ENCODE measurements around the gene MIX23. TPM values are rescaled to one million over a fixed set of nuclear protein-coding genes. Genes with fewer than 3 reads are reported as not detected.
"Not testable (repeated sequence)": the region's sequence is repeated elsewhere in the genome, so short reads cannot be mapped to it uniquely, and the experiment has no call there.

MIX23 gene
- total RNA-seq, 1 donor: 16.1 TPM

DNA sequence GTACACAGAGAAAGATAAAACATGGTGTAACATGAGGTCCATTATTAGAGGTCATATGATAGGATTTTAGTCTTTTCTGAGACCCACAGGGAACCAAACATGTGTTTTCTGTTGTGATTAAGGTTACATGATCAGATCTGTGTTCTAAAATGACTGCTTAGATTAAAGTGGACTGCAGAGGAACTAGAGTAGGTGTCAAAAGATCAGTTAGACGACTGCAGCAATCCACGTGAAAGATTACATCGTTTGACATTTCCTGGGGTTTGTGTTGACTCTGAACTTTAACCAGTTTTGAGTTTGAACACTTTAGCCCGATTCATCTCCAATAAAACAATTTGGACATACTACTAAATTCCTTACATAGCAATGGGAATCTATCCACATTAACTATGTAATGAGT, 5.1 kb downstream of the MIX23 start:
- Histone ChIP-seq H3K4me3 (ENCODE audit: low read length) (no peak overlapping the region), H3K9me3 (ENCODE audit: low read depth, low read length) (no peaks in the 10 kb centered on the region), H3K27me3 (ENCODE audit: insufficient read depth, low read length) (no peaks in the 10 kb centered on the region), H3K4me1 (ENCODE audit: insufficient read depth, low read length) (peaks cover 10% of the 10 kb centered on the region)

DNA sequence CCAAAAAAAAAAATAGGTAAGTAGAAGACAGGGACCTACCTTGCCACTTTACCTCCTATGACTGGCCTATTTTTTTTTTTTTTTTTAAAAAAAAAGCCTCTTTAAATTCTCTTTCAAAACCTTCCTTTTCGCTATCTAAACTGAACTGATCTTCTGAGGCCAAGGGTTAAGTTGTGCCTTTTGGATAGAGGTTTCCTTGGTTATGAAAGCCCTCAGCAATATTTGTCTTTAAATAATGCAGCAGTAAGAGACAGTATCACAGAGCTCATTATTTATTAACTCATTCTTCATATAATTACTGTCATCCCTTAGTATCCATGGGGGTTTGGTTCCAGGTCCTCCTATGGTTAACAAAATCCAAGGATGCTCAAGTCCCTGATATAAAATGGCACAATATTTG, 9.0 kb downstream of the MIX23 start:
- Histone ChIP-seq H3K27me3 (ENCODE audit: insufficient read depth, low read length) (no peaks in the 10 kb centered on the region), H3K4me1 (ENCODE audit: insufficient read depth, low read length) (peaks cover 13% of the 10 kb centered on the region), H3K9me3 (ENCODE audit: low read depth, low read length) (no peaks in the 10 kb centered on the region), H3K4me3 (ENCODE audit: low read length) (no peak overlapping the region)

DNA sequence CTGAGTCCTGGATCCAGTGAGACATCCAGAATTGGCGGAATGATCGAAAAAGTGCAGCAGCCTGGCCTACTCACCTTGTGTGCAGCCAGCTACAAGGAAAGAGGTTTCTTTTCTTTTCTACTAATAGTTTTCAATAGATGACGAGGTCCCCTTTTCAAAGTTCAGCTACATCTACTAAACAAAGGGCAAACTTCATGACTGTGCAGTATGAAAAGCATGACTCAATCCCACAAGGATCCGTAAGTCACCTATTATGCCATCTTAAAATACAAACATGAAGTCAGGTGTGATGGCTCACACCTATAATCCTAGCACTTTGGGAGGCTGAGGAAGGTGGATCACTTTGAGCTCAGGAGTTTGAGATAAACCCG, 16.7 kb downstream of the MIX23 start:
- Histone ChIP-seq H3K9me3 (ENCODE audit: low read depth, low read length) (no peaks in the 10 kb centered on the region), H3K4me3 (ENCODE audit: low read length) (no peak overlapping the region), H3K27me3 (ENCODE audit: insufficient read depth, low read length) (no peaks in the 10 kb centered on the region), H3K4me1 (ENCODE audit: insufficient read depth, low read length) (peaks cover 12% of the 10 kb centered on the region)

DNA sequence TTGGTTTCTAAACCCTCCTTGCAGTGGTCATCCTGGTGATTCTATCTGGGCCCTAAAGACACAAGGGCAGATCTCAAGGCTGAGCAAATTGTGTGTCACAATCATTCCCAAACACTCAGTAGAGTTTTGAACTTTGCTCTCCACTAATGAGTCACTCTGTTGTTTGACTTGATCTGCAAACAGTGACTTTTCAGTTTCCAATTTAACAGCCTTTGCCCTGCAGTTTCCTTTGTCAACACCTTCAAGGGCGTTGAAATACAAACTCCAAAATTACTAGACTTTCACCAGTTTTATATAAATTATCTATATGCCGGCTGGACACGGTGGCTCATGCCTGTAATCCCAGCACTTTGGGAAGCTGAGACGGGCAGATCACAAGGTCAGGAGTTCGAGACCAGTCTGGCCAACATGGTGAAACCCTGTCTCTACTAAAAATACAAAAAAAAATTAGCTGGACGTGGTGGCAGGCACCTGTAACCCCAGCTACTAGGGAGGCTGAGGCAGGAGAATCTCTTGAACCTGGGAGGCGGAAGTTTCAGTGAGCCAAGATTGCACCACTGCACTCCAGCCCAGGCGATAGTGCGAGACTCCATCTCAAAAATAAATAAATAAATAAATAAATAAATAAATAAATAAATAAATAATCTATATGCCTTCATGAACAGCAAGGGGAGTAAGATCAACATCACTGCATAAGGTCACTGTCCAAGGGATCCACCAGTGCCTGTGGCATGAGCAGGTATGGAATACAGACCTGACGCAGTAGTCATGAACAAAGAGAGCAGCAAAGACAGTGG, 17.3 kb downstream of the MIX23 start:
- not testable (repeated sequence) for H3K4me1 ChIP-seq (ENCODE audit: insufficient read depth, low read length); H3K9me3 ChIP-seq (ENCODE audit: low read depth, low read length); H3K4me3 ChIP-seq (ENCODE audit: low read length); H3K27me3 ChIP-seq (ENCODE audit: insufficient read depth, low read length)

DNA sequence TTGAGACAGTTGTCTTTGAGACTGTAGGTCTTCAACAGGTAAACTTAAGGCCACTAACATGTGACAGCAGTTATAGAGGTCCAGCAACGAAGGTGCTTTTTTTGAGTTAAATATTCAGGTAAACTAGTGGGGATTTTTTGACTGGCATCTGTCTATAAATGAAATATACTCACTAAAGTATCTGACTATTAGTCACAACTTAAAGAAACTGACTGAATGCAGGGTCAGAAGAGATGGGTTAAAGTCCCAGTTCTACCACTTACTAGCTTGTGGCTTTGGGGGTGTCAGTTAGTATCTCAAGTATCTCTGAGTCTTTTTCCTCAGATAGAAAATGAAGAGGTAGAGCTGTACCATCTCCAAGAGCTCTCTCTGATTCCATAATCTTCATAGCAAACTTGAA, 18.0 kb downstream of the MIX23 start:
- H3K9me3 ChIP-seq (ENCODE audit: low read depth, low read length): no peaks in the 10 kb centered on the region
- peaks cover under 1% of the 10 kb centered on the region for H3K4me1 ChIP-seq (ENCODE audit: insufficient read depth, low read length)
- H3K4me3 ChIP-seq (ENCODE audit: low read length): no peak overlapping the region
- no peaks in the 10 kb centered on the region for H3K27me3 ChIP-seq (ENCODE audit: insufficient read depth, low read length)

DNA sequence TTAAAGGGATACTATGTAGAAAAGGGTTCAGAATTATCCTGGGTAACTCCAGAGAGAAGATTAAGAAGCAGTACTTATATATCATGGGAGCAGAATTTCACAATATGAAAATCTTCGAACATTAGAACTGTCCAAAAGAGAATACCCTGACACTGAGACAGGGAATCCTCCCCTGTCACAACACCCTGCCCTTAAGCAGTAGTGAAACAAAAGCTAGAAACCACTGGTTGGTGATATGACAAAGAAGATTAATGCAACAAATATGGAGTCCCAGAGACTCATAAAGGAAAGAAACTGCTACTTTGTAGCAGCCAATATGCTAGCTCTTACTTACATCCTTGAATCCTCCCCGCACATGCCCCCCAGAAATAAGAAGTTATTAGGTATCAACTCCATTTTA, 18.5 kb downstream of the MIX23 start:
- H3K4me1 ChIP-seq (ENCODE audit: insufficient read depth, low read length): no peaks in the 10 kb centered on the region
- no peaks in the 10 kb centered on the region for H3K9me3 ChIP-seq (ENCODE audit: low read depth, low read length)
- no peaks in the 10 kb centered on the region for H3K27me3 ChIP-seq (ENCODE audit: insufficient read depth, low read length)
- no peak overlapping the region for H3K4me3 ChIP-seq (ENCODE audit: low read length)

DNA sequence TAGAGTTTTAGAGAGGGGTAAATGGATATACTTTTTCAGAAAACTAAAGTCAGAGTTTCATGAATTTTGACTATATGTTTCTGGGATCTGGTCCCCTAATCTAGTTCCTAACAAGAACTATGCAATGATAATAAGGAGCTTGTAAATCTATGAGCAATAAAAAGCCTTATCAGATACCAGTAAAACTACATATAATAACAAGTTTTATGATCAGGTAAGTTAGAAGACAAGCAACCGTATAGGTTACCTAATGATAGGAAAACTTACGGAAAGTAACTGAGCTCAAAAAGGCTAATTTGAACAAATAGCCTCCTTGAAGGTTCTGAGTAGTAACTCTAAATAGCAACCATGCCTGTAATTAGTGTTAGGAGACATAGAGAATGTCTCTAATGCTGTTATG, 21.0 kb downstream of the MIX23 start:
- Histone ChIP-seq H3K4me1 (ENCODE audit: insufficient read depth, low read length) (peaks cover 6% of the 10 kb centered on the region), H3K4me3 (ENCODE audit: low read length) (no peak overlapping the region), H3K27me3 (ENCODE audit: insufficient read depth, low read length) (no peaks in the 10 kb centered on the region), H3K9me3 (ENCODE audit: low read depth, low read length) (no peaks in the 10 kb centered on the region)

DNA sequence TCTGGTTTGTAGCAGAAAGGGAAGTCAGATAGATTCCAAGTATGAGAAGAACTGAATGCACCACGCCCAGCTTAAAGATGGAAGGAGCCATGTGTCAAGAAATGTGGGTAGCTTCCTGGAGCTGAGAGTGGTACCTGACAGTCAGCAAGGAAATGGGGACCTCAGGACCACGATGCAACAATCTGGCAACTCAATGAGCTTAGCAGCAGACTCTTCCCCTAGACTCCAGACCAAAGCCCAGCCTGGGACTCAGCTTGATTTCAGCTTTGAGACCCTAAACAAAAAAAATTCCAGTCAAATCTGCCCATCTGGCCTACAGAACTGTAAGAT, 24.4 kb downstream of the MIX23 start:
- Histone ChIP-seq H3K9me3 (ENCODE audit: low read depth, low read length) (no peaks in the 10 kb centered on the region), H3K4me3 (ENCODE audit: low read length) (no peak overlapping the region), H3K27me3 (ENCODE audit: insufficient read depth, low read length) (no peaks in the 10 kb centered on the region), H3K4me1 (ENCODE audit: insufficient read depth, low read length) (peaks cover 20% of the 10 kb centered on the region)

DNA sequence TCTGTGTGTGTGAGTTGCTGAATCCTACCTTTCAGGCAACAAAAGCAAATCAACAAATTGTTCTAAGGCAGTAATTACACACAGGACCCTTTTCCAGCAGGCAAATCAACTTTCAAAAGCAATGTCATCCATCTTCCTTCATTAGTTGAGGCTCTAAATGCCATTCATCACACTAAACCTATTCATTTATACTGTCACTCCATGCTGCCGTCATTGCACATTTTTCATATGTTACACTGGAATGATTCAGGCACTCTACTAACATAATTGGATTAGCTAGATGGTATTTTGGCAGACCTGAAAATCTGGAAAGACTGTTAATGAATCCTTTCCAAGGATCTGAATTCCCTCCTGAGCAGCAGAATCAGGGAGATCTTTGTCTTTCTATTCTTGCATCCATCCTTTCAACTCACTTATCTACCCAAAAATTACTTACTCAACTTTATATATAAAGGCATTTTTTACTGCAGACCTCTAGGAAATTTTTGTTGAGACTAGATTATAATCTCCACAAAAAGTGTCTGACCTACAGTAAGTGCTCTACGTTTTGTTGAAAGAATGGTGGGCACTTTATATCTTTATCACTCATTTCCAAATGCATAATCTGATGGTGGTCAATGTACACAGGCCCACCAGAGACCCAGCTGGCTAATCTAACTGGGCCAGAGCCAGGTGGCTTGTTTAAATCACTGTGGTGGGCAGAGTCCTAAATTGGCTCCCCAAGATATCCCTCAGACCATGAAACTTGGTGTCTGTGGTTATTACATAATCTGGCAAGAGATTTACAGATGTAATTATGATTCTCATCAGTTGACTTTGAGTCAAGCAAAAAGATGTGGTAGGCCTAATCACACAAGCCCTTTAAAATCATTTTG, 25.0 kb downstream of the MIX23 start:
- H3K4me1 ChIP-seq (ENCODE audit: insufficient read depth, low read length): peaks cover 20% of the 10 kb centered on the region
- H3K9me3 ChIP-seq (ENCODE audit: low read depth, low read length): no peaks in the 10 kb centered on the region
- no peaks in the 10 kb centered on the region for H3K27me3 ChIP-seq (ENCODE audit: insufficient read depth, low read length)
- no peak overlapping the region for H3K4me3 ChIP-seq (ENCODE audit: low read length)

DNA sequence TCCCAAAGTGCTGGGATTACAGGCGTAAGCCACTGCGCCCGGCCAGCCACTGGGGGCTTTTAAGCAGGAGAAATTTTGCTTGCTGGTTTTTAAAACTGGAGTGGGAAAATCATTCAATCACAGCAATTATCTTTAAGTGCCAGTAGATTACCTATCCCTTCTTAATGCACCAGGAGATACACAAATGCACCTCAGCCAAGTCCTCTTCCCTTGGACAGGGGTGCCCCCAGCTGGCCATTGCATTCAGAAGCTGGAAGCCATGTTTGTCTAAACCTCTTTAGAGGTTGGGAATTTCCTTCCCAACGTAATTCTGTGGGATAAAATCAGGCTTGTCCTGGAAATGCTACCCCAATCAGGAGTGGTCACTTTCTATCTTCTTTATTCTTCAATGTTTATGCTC, 26.6 kb downstream of the MIX23 start:
- no peaks in the 10 kb centered on the region for H3K9me3 ChIP-seq (ENCODE audit: low read depth, low read length)
- H3K27me3 ChIP-seq (ENCODE audit: insufficient read depth, low read length): no peaks in the 10 kb centered on the region
- no peak overlapping the region for H3K4me3 ChIP-seq (ENCODE audit: low read length)
- peaks cover 20% of the 10 kb centered on the region for H3K4me1 ChIP-seq (ENCODE audit: insufficient read depth, low read length)

DNA sequence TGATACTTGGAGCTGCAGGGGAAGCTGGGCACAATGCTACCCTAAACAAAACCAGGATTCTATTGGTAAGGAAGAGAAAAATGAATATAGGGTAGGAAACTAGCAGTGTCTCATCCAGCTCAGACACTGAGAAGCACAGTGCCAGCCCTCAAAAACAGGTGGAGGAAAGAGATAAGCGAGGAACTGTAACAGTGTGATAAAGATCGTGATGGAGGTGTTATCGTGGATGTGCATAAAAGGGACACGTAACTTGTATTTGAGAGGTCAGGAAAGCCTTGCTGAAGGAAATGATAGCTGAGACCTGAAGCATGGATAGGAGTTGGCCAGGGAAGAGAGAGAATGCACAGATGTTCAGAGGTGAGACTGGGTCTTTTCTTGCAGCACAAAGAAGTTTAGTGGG, 27.4 kb downstream of the MIX23 start:
- no peaks in the 10 kb centered on the region for H3K9me3 ChIP-seq (ENCODE audit: low read depth, low read length)

DNA sequence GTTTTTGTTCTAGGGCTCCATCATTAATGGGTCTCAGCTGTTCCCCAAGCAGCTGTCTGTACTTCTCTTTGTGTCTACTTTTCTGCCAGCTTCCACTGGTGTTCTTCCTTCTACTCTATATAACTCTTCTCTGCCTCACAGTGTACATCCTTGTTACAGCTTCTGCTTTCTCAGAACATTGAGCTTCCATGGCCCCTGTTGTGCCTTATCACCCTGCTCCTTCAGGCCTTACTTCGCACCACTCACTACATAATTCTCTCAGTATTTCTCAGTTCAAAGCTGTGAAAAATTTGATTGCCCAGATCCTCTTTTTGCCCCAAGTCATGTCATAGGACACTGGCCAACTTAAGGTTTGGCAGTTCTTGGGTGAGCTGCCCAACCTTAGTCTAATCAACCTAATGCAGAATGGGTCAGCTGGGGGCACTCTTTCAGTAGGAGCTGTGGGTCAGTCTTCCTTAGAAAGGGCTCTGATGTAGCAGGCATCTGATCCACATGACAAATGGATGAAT, 29.1 kb downstream of the MIX23 start:
- Histone ChIP-seq H3K4me3 (ENCODE audit: low read length) (no peak overlapping the region), H3K9me3 (ENCODE audit: low read depth, low read length) (no peaks in the 10 kb centered on the region), H3K4me1 (ENCODE audit: insufficient read depth, low read length) (peaks cover 20% of the 10 kb centered on the region), H3K27me3 (ENCODE audit: insufficient read depth, low read length) (no peaks in the 10 kb centered on the region)

More for the DNA sequence above, 27.4 kb downstream of the MIX23 start:
- Histone ChIP-seq H3K27me3 (ENCODE audit: insufficient read depth, low read length) (no peaks in the 10 kb centered on the region), H3K4me3 (ENCODE audit: low read length) (no peak overlapping the region), H3K4me1 (ENCODE audit: insufficient read depth, low read length) (peaks cover 20% of the 10 kb centered on the region)

DNA sequence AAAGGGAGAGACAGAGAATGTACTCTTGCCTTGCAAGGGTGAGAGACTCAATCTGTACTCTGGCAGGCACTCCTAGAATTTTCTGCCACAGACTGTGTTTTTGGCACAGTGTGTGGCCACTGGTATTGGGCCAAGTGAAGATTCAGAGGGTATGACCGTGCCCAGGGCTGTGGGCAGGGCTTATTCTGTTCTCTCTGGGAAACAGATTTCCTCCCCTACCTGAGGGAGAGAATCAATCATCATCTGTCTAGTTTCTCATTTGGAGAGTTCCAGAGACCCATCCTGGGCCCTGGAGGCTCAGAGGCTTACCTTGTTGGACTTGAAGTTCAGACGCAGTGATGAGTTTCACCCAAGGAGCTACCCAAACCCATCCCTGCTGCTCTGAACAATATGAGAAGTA, 29.8 kb downstream of the MIX23 start:
- no peak overlapping the region for H3K4me3 ChIP-seq (ENCODE audit: low read length)
- H3K27me3 ChIP-seq (ENCODE audit: insufficient read depth, low read length): no peaks in the 10 kb centered on the region
- H3K9me3 ChIP-seq (ENCODE audit: low read depth, low read length): no peaks in the 10 kb centered on the region
- H3K4me1 ChIP-seq (ENCODE audit: insufficient read depth, low read length): peaks cover 15% of the 10 kb centered on the region

DNA sequence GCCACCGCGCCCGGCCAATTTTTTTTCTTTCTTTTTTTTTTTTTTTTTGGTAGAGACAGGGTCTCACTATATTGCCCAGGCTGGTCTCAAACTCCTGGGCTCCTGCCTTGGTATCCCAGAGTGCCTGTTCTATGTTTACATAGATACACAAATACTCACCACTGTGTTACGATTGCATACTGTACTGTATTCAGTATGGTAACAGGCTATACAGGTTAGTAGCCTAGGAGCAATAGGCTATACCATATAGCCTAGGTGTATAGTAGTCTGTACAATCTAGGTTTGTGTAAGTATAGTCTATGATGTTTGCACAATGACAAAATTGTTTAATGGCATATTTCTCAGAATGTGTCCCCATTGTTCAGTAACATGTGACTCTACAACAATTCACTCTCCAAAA, 31.4 kb downstream of the MIX23 start:
- Histone ChIP-seq H3K9me3 (ENCODE audit: low read depth, low read length) (no peaks in the 10 kb centered on the region), H3K27me3 (ENCODE audit: insufficient read depth, low read length) (no peaks in the 10 kb centered on the region), H3K4me3 (ENCODE audit: low read length) (no peak overlapping the region), H3K4me1 (ENCODE audit: insufficient read depth, low read length) (peaks cover 14% of the 10 kb centered on the region)

DNA sequence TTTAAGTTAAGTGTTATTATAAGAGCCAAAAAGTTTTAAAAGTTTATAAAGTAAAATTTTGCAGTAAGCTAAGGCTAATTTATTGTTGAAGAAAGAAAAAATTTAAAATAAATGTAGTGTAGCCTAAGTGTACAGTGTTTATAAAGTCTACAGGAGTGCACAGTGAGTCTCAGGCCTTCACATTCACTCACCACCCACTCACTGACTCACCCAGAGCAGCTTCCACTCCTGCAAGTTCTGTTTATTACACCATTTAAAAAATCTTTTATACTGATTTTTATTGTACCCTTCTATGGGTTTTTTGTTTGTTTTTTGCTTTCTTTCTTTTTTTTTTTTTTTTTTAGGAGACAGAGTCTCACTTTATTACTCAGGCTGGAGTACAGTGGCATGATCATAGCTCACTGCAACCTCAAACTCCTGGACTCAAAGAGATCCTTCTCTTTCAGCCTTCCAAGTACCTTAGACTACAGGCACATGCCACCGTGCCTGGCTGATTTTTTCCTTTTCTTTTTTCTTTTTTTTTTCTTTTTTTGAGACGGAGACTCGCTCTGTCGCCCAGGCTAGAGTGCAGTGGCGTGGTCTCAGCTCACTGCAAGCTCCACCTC, 32.1 kb downstream of the MIX23 start:
- no peak overlapping the region for H3K4me3 ChIP-seq (ENCODE audit: low read length)
- H3K4me1 ChIP-seq (ENCODE audit: insufficient read depth, low read length): peaks cover 8% of the 10 kb centered on the region
- no peaks in the 10 kb centered on the region for H3K9me3 ChIP-seq (ENCODE audit: low read depth, low read length)
- H3K27me3 ChIP-seq (ENCODE audit: insufficient read depth, low read length): no peaks in the 10 kb centered on the region

All from mononuclear cell (primary cell).